Hematopoietic multipotent progenitor cell treated with erythropoietin and hydrocortisone succinate and interleukin-3 and kit ligand, for 17 days (in vitro differentiated cells): Measurements from ENCODE around the gene KHDRBS1.
"Not testable (repeated sequence)": the region's sequence is repeated elsewhere in the genome, so short reads cannot be mapped to it uniquely, and the experiment has no call there.

Source experiments
- DNase-seq: peaks from one replicate; pipeline ENCODE4 v3.0.0-alpha.2; 2015; ENCODE audit warnings: low spot score

Gene KHDRBS1

DNA sequence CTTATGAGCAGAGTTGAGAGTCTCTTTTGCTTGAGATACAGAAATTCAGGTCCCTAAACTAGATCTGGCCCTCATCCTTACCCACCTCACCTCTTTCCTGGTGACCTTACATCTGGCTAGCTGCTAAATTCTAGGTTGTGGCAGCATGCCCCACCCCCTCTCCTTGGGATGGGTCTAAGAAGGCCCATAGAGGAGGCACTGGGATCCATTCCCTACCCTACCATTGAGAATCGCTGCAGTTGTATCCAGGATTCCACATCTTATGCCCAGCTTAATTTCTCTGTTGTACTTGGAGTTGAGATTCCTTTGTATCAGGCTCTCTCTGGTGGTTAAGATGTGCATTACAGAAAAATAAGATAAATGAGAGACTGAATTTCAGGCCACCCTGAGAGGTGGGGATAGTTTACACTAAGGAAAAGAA lies 49.6 kb downstream of the KHDRBS1 start:
- DNase-seq, result peak; percentile 68

DNA sequence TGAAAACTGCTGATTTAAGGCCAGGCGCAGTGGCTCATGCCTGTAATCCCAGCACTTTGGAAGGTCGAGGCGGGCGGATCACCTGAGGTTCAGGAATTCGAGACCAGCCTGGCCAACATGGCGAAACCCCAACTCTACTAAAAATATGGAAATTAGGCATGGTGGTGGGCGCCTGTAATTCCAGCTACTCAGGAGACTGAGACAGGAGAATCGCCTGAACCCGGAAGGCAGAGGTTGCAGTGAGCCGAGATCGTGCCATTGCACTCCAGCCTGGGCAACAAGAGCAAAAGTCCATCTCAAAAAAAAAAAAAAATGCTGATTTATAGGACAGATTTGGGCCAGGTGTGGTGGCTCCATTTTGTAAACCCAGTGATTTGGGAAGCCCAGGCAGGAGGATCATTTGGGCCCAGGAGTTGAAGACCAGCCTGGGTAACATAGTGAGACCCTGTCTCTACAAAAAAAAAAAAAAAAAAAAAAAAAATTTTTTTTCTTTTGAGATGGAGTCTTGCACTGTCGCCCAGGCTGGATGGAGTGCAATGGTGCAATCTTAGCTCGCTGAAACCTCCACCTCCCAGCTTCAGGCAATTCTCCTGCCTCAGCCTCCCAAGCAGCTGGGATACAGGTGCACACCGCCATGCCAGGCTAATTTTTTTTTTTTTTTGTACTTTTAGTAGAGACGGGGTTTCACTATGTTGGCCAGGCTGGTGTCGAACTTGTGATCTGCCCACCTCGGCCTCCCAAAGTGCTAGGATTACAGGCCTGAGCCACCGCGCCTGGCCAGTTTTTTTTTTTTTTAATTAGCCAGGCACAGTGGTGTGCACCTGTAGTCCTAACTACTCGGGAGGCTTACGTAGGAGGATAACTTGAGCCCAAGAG lies 52.2 kb downstream of the KHDRBS1 start:
- not testable (repeated sequence) for DNase-seq

DNA sequence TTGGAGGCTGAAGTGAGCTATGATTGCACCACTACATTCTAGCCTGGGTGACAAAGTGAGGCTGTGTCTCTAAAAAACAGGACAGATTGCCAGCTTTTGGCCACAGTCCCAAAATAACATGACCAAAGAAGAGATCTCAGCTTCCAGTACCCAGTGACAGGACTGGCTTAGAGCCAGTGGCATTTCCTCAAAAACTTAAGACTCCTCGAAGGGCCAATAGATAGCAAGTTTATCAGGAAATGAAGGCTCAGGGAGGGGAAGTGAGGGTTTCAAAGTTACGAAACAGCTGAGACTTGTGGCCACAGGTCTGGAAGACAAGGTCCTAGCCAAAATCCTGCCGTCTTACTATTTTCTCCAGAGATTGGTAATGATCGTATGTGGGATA lies 52.8 kb downstream of the KHDRBS1 start:
- DNase-seq, result peak; percentile 84

DNA sequence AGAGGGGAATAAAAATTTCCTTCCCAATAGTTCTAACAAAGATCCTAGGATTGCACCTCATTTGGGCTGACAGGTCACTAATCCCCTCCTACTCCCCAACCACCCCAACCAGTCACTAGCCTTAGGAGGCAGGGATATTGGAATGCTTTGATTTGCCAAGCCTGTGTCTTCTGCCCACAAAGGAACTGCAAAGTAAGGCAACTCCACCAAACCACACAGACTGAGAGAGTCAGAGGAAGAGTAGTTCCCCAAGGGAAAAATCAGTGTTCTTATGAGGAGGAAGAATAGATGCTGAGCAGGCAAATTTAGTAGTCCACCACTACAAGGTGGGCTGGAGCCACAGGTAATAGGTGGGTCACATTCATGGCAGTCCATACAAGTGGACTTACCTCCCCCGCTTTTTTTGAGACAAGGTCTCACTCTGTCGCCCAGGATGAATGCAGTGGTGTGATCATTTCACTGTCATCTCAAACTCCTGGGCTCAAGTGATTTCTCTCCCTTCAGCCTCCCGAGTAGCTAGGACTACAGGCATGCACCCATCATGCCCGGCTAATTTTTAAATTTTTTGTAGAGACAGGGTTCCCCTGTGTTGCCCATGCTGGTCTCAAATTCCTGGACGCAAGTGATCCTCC lies 55.4 kb downstream of the KHDRBS1 start:
- no peak for DNase-seq

DNA sequence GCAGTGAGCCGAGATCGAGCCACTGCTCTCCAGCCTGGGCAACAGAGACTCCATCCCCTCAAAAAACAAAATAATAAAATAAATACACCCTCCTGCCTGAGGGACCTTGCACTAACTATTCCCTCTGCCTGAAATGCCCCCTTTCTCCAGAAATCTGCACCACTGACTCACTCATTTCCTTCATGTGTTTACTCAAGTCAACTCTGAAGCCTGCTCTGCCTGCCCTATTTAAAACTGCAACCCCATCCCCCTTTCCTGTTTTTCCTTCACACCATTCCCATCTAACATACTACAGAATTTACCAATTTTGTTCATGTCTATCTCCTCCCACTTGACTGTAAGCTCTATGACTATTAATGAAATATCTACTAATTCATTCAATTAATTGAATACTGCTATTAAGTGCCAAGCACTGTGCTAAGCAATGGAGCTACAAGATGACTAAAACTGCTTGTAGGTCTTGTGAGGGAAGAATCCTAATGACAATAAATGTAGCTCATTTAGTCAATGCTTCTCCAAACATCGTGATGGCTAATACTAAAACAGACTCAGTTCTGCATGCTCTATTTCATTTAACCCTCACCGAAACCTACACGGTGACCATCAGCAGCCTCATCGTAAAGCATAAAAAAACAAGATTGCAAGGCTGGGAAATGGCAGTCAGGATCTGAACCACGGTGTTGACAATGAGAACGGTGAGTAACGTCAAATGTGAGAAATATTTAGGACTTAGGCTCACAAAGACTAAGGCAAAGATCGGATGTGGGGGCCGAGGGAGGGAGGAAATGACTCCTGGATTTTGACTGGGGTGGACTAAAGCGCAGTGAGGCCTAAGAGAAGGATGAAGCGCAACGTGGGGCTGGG lies 58.3 kb downstream of the KHDRBS1 start:
- DNase-seq, result no peak

DNA sequence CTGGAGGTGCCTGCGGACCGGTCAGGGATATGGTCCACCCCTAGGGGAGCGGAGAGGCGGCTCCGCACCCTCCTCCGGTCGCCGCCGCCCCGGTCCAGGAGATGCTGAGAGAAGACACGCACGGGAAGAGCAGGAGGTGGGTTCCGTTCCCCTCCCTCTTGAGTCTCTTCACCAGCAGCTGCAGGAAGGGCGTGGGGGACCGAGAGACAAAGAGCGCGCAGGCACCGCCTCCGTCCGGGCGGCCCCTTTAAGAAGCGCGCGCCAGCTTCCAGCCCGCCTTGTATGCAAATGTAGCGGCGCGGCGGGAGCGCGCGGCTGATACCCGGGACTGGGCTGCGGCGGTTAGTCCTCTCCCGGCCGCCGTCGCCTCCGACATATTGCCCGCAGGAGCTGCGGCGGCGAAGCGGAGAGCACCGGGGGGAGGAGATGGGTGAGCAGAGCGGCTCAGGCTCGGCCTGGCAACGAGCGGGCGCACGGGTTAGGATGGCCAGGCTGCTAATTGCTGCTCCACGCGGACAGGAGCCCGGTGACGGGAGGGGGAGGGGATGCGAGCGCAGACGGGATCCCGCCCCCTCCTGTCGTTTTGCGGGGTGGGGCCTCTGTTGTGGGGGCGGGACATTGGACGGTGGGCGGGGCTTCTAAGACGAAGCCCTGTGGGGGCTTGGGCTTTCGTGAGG lies 59.1 kb downstream of the KHDRBS1 start, which contains the start of gene TMEM39B:
Gene TMEM39B, plus strand, starts transcription at position 318 of the 677 bp plus-strand sequence. Its CDS starts 109 bp downstream, at position 427.
- peak; percentile 89 for DNase-seq

DNA sequence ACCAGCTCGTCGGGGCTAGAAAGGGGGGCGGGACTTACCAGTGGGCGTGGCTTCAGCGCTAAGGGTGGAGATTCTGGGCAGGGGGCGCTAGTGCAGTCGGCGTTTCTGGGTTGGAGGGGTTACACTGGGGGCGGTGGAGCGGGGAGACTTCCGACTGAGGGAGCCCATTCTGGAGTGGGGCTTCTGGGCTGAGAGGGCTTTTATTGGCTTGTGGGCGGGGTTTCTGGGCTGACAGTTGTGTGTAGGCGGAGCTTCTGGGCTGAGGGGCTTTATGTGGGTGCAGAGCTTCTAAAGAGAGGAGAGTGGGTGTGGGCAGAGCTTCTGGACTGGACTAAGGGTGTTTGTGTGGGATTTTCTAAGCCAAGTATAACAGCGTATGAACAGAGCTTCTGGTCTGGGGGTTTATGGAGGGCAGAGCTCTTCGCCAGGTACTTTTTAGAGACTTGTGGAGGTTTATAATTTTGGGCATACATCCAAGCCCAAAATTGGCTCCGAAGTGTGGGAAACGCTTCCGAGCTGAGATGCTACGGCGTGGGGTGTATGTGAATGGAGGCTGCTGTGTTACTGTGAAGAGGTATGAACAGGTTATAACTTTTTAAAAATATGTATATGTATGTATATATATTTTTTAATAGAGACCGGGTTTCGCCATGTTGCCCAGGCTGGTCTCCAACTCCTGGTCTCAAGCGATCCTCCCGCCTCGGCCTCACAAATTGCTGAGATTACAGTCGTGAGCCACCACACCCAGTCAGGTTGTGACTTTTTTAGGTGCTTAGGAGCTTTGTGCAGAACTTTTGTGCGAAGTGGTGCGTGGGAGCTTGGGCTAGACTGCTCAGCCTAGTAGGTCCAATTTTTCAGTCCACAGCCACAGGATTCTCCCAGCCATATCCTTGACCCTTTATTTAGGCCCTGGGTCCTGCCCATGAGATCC lies 59.9 kb downstream of the KHDRBS1 start:
- no peak for DNase-seq

DNA sequence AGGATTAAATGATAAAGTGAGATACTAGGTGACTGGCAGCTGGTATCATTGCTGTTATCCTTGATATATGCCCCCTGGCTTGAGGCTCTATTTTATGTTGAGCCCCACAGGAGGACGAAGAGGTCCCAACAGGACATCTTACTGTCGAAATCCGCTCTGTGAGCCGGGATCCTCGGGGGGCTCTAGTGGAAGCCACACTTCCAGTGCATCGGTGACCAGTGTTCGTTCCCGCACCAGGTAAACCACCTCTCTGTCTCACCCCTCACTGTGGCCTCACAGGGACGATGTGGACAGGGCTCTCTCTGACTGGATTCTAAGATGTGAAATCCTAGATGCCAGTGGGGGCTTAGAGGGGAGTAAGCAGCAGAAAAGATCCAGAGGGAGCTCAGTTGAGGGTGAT lies 61.2 kb downstream of the KHDRBS1 start:
- DNase-seq, result no peak

DNA sequence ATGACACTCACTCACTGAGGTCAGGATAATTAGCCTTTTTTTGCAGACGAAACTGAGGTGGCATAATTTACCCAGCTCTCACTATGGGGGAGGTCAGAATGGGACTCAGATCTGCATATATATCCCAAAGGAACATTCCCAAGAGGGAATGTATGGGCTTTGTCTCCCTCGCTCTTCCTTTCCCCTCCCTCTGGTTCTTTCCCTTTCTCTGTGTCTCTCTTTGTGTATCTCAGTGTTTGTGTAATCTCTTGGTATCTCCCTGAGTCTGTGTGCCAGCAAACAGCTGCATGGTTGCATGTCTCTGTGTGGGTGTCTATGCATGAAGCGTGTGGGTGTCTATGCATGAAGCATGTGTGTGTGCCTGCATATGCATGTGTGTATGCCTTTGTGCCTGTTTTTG lies 63.8 kb downstream of the KHDRBS1 start:
- DNase-seq, result no peak

DNA sequence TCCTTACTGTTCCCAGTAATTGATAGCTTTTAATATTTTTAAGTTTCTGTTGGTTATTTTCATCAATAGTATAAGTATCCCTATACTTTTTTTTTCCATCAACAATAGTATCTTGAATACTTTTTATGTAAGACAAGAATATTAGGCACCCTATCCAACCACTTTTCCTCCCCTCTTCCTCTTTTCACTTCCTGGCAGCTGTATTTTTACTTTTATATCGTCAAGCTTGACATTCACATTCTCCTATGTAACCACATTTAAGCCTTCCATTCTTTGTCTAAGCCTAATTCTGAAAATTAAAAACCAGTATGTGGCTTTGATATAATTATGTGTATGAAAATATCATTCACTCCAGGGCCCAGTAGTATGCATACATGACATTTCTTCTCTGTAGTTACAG lies 68.4 kb downstream of the KHDRBS1 start:
- DNase-seq, result no peak

DNA sequence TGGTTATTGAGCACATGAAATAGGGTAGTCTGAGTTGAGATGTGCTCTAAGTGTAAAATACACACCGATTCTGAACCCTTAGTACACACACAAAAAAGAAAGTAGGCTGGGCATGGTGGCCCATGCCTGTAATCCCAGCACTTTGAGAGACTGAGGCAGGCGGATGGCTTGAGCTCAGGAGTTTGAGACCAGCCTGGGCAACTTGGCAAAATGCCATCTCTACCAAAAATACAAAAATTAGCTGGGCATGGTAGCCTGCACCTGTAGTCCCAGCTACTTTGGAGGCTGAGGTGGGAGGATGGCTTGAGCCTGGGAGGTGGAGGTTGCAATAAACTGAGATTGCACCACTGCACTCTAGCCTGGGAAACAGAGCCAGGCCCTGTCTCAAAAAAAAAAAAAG lies 72.7 kb downstream of the KHDRBS1 start:
- DNase-seq, result not testable (repeated sequence)

DNA sequence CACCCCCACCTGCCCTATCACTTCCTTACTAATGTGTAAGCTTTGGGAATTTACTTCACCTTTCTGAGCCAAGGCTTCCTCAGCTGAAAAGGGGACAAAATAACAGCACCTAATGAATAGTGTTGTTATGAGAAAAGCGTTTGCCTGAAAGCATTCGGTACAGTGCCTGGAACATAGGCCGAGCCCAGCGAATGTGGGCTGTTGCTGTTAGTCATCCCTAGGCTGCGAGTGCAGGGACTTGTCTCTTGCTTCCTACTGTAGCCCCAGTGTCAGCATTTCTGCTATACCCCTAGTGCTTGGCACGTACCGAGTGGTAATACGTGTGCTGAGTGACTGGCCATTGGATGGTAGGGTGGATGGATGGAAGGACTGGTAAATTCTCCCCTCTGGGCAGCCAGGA lies 77.5 kb downstream of the KHDRBS1 start:
- DNase-seq, result no peak

DNA sequence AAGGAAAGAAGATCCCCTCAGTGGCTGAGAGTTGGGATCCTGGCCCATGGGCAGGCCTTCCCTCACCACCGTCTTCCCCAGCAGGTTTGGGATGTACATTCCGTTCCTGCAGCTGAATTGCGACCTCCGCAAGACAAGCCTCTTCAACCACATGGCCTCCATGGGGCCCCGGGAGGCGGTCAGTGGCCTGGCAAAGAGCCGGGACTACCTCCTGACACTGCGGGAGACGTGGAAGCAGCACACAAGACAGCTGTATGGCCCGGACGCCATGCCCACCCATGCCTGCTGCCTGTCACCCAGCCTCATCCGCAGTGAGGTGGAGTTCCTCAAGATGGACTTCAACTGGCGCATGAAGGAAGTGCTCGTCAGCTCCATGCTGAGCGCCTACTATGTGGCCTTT lies 77.9 kb downstream of the KHDRBS1 start:
- no peak for DNase-seq
